Stimulated activated CD4-positive, alpha-beta T cell treated with anti-CD3 and anti-CD28 coated beads, Interleukin-12 subunit alpha, Interleukin-12 subunit beta, amount 100 ng/mL, for 24 hours (primary cell): Measurements from ENCODE around the gene ZNF324B.
A peak's percentile ranks its signal among the peaks of the same experiment; 100 is the strongest.
"Not testable (repeated sequence)": the region's sequence is repeated elsewhere in the genome, so short reads cannot be mapped to it uniquely, and the experiment has no call there.

Source experiments
- DNase-seq, 2 experiments: peaks; one replicate each; pipeline ENCODE4 v3.0.0-alpha.2; 2020; ENCODE audit warnings: low read depth in 2 of 2

The ZNF324B gene

GRCh38 chr19:58455306-58455705, 3.9 kb downstream of the ZNF324B start:
- no peak for DNase-seq

- DNase-seq, result no peak
Observed at GRCh38 chr19:58456111-58456510, 4.7 kb downstream of the ZNF324B start.

- DNase-seq, result no peak
Observed at GRCh38 chr19:58460039-58460438, 8.6 kb downstream of the ZNF324B start.

- no peak for DNase-seq
Observed at GRCh38 chr19:58466089-58466759, 14.8 kb downstream of the ZNF324B start.

GRCh38 chr19:58466760-58467589, 15.6 kb downstream of the ZNF324B start, which contains the start of gene ZNF324:
ZNF324 (plus strand) TSS chr19:58467080; CDS start chr19:58469186, 2,106 bp downstream.
- DNase-seq, result peak; percentile 94 to 98

GRCh38 chr19:58468216-58468839, 16.9 kb downstream of the ZNF324B start:
- DNase-seq, result no peak

- DNase-seq, result no peak
Observed at GRCh38 chr19:58469241-58470013, 18.0 kb downstream of the ZNF324B start.

- not testable (repeated sequence) for DNase-seq
Observed at GRCh38 chr19:58470837-58471543, 19.6 kb downstream of the ZNF324B start.

GRCh38 chr19:58471736-58472135, 20.3 kb downstream of the ZNF324B start:
- DNase-seq, result no peak

GRCh38 chr19:58473775-58474174, 22.4 kb downstream of the ZNF324B start:
- DNase-seq, result no peak

GRCh38 chr19:58474291-58474996, 23.0 kb downstream of the ZNF324B start:
- no peak for DNase-seq

- DNase-seq, result no peak
Observed at GRCh38 chr19:58474997-58475713, 23.7 kb downstream of the ZNF324B start.

- peak; percentile 90 to 93 for DNase-seq
Observed at GRCh38 chr19:58475714-58476497, 24.5 kb downstream of the ZNF324B start, which contains the start of gene ZNF446. ZNF446 (plus strand) TSS chr19:58476352; CDS start chr19:58477219, 867 bp downstream.

- DNase-seq, result no peak
Observed at GRCh38 chr19:58476498-58477015, 25.1 kb downstream of the ZNF324B start.

GRCh38 chr19:58477130-58477529, 25.7 kb downstream of the ZNF324B start:
- no peak for DNase-seq

GRCh38 chr19:58477871-58478270, 26.4 kb downstream of the ZNF324B start:
- no peak for DNase-seq

- DNase-seq, result no peak
Observed at GRCh38 chr19:58479303-58479702, 27.9 kb downstream of the ZNF324B start.

- no peak for DNase-seq
Observed at GRCh38 chr19:58479736-58480480, 28.5 kb downstream of the ZNF324B start.
